ENCODE measurements around the gene LHFPL3.
"Not testable (repeated sequence)": the region's sequence is repeated elsewhere in the genome, so short reads cannot be mapped to it uniquely, and the experiment has no call there.

LHFPL3 gene

GRCh38 chr7:104584620-104585019, 256.2 kb downstream of the LHFPL3 start:
- DNase-seq (ENCODE audit: low read depth in 1 of 2, low spot score in 1 of 2): no peak

- DNase-seq (ENCODE audit: low read depth in 1 of 2, low spot score in 1 of 2): not testable (repeated sequence)
These were observed 267.2 kb downstream of the LHFPL3 start for GRCh38 chr7:104595591-104595990.

DNA sequence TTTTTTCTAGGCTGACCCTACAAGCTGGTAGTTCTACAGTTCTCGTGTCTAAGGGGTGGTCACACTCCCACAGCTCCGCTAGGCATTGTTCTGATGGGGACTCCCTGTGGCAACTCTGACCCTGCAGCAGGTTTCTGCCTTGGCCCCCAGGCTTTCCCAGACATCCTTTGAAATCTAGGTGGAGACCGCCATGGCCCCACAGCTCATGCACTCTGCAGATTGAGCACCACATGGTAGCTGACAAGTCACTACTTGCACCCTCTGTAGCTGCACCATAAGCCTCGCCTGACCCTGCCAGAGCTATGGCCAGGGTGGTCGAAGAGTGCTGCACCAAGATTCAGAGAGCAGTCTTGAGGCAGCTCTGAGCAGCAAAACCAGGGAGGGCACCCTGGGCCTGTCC, 275.6 kb downstream of the LHFPL3 start:
- DNase-seq (ENCODE audit: low read depth in 1 of 2, low spot score in 1 of 2): no peak

DNA sequence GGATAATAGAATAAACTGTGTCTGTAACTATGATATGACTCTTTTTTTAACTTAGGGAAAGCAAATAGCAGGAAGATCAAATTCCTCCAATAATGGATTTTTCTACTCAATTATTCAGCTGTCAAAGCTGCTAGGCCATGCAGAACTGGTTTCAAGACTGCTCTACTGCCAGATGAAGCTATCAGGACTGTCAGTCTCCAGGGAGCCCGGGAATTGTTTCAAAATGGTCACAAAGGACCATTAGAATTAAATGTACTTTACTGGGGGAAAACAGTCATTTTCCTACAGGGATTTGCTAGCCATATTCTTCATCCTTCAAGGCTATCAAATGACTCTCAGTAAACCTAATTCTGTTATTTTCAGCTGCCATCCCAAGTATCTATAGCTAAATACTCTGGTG, 276.3 kb downstream of the LHFPL3 start:
- no peak for DNase-seq (ENCODE audit: low read depth in 1 of 2, low spot score in 1 of 2)

DNA sequence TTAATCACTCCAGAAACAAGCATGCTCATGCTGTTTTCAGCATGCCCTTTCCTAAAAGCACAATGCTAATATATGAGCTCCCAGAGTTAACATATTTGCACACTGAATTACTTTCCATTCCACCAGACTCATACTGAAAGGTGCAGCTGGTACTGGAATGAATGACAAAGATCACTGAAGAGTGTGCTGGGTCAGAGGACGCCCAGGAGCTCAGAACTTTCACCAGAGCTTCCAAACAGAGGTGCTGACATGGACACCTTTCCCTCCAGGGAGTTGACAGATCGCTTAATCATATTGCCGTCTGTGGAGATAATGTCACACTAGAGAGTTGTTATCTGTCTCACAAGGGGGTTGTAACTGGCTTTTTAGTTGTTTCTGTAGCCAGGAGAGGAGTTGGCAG, 292.9 kb downstream of the LHFPL3 start:
- no peak for DNase-seq (ENCODE audit: low read depth in 1 of 2, low spot score in 1 of 2)

GRCh38 chr7:104625956-104626355, 297.6 kb downstream of the LHFPL3 start:
- no peak for DNase-seq (ENCODE audit: low read depth in 1 of 2, low spot score in 1 of 2)

DNA sequence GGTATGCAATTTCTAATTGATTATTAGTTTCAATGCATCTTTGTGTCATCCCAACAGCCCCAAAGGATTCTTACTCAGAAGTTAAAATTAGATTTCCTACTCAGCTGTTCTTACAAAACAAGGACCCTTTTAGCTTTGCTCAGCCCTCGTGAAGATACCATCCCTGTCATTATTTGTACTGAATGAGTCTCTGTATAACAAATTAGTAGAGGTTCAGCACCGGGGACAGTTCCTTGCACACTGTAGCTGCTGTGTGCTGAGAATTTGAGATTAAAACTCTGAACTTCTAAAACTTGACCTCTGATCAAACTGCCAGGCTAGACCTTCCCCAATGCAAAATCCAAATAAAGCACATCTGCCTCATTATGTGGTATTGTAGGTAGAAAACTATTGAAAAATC, 299.1 kb downstream of the LHFPL3 start:
- DNase-seq (ENCODE audit: low read depth in 1 of 2, low spot score in 1 of 2): no peak

GRCh38 chr7:104628017-104628416, 299.6 kb downstream of the LHFPL3 start:
- DNase-seq (ENCODE audit: low read depth in 1 of 2, low spot score in 1 of 2): no peak

DNA sequence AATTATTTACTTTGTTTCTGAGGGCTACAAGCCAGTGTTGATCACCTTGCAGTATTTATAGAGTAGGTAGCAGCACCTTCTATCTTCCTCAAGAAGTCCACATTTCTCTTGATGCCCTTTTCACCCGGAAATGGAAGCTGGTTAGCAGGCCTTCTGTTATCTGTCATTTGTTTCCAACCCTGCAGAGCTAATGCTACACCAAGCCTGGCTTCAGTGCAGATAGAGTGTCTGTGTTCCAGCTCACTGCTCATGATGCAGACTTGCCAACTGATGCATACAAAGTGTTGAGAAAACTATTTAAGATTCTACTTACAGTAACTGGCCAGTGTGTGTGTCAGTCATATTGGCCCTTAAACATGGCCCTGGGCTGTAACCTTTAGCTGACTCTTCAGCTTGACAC, 301.0 kb downstream of the LHFPL3 start:
- DNase-seq (ENCODE audit: low read depth in 1 of 2, low spot score in 1 of 2): no peak

DNA sequence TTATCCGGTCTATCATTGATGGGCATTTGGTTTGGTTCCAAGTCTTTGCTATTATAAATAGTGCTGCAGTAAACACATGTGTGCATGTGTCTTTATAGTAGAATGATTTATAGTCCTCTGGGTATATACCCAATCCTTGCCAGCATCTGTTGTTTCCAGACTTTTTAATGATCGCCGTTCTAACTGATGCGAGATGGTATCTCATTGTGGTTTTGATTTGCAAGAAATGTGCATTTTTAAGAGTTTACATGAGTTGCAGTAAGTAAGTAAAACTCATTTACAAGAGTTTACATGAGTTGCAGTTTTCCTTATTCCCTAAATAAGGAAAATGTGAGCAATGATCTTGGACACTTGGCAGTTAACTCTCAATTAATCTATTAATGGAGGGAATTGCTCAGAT, 312.1 kb downstream of the LHFPL3 start:
- DNase-seq (ENCODE audit: low read depth in 1 of 2, low spot score in 1 of 2): no peak

DNA sequence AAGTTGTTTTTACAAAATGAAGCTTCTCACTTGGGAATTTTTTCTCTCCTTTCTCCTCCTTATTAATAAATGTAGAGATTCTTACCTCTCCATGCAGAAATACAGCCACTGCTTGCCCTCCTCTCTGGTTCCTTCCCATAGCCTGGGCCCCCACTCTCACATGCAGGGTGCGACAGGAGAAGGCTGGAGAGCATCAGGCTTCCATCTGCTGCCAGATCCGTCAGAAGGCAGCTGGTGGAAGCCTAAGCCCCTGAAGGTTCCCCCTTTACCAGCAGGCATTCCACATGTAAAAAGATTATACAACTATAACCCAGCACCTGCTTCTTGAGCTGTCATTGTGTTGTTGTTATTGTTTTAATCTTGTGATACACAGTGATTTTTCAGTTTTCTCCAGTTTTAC, 314.2 kb downstream of the LHFPL3 start:
- DNase-seq (ENCODE audit: low read depth in 1 of 2, low spot score in 1 of 2): no peak

DNA sequence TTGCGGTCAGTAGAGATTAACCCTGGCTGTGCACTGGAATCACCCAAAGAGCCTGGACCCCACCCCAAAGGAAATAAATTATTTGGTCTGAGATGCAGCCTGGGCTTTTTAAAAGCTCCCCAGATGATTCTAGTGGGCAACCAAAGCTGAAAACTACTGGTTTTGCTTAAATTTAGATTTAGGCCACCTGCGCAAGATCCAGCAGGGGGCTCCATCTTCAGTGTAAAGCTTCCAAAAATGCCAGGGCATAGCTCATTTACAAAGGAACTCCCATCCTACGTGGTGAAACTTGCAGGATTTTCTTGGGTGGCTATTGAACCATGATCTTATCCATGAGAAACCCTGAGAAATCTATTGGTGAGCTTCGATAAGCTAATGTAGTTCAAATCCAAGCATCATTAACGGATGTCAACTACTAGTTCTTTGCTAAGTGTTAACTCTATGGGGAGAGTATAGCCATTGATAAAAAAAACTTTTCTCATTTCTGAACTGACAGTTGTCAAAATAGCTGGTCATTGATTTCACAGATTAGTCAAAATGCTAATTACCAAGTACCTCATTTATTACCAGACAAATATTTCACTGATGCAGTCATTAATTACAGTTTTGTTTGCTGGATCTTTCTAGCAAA, 315.3 kb downstream of the LHFPL3 start:
- no peak for DNase-seq (ENCODE audit: low read depth in 1 of 2, low spot score in 1 of 2)

DNA sequence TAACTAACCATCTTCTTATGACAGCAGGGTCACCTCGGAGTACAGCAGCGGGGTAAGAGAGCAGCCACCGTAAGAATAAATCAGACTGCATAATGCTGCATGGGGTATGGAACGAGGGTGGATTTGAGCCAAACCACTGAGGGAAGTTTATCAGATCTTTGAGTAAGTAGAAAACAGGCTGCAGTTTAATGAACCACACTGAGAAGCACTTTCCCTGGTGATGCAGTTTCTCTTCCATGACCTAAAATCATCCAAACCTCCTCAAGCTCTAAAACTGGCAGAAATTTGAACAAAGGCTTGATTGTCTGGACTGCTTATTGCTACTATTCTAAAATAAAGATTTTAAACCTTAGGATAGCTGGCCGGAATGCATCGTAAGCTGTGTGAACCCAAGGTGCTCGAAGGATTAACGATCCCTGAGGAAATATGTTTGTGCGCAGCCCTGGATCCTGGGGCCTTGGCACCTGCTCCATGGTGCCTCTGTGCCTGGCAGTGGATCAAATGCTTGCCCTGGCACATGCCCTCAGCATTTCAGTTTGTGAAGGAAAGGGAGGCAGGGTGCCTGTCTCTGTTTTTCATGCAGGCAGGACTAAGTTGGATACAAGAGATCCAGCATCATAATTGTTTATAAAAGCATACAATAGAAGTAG, 322.7 kb downstream of the LHFPL3 start:
- DNase-seq (ENCODE audit: low read depth in 1 of 2, low spot score in 1 of 2): no peak

DNA sequence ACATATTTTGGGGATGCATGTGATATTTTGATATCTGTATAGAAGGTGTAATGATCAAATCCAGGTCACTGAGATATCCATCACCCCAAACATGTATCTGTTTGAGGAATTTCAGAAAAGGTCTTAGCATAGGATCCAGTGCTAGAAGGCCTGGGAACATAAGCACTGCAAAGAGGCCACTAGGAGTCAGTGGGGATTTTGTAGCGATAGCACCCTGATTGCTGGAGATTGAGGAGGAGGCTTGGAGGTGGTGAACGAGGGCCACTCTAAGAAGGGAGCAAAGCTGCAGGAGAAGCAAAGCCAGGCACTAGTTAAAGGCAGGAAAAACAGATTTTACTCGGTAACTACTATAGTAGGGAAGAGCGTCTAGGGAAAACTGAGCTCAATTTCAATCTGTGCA, 324.0 kb downstream of the LHFPL3 start:
- no peak for DNase-seq (ENCODE audit: low read depth in 1 of 2, low spot score in 1 of 2)

DNA sequence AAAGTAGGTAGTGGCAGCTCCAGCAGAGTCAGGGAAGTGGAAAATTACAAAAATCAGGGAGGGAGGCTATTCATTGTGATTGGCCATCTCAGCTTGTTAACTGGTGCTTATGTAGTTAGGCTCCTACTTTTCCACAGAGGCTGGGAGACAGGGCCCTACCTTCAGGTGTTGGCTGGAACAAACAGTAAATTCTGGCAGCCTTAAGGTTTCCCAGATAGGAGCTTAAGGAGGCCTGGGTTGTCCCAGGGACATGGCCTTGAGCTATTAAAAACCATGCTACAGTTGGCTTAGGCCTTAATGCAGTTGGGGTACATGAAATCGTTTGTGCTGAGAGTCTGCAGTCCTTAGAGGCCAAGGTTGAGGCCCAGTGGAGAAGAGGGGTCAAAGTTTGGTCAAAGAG, 324.5 kb downstream of the LHFPL3 start:
- no peak for DNase-seq (ENCODE audit: low read depth in 1 of 2, low spot score in 1 of 2)

DNA sequence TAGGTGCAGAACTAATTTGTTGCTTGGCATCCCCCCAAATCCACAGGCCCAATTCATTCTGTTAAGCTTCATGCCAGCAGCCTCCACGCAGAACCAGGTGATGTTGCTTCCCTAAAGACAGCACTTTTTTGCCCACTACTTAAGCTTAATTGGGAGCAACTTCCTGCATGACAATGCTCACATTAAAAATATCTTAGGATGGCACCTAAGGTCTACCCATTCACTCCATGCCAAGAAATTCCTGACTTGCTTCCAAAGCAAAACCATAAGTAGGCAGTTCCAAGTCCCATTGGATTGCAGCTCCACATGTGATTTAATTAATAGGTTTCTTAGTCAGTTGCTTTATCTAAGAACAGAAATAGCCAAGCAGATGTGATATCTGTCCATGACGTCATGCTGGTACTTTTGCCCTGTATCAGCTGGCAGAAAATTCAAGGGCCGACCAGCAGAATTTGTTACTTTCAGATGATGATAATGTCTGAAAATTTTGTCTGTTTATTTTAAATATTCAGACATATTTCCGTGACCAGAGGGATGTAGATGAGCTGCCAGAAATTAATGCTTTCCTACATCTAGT, 325.5 kb downstream of the LHFPL3 start:
- DNase-seq (ENCODE audit: low read depth in 1 of 2, low spot score in 1 of 2): no peak

- no peak for DNase-seq (ENCODE audit: low read depth in 1 of 2, low spot score in 1 of 2)
These were observed 327.2 kb downstream of the LHFPL3 start for GRCh38 chr7:104655592-104655991.

GRCh38 chr7:104656467-104656866, 328.1 kb downstream of the LHFPL3 start:
- no peak for DNase-seq (ENCODE audit: low read depth in 1 of 2, low spot score in 1 of 2)

GRCh38 chr7:104657134-104657533, 328.7 kb downstream of the LHFPL3 start:
- no peak for DNase-seq (ENCODE audit: low read depth in 1 of 2, low spot score in 1 of 2)

GRCh38 chr7:104661575-104661974, 333.2 kb downstream of the LHFPL3 start:
- DNase-seq (ENCODE audit: low read depth in 1 of 2, low spot score in 1 of 2): no peak

- no peak for DNase-seq (ENCODE audit: low read depth in 1 of 2, low spot score in 1 of 2)
These were observed 336.2 kb downstream of the LHFPL3 start for GRCh38 chr7:104664648-104665047.

DNA sequence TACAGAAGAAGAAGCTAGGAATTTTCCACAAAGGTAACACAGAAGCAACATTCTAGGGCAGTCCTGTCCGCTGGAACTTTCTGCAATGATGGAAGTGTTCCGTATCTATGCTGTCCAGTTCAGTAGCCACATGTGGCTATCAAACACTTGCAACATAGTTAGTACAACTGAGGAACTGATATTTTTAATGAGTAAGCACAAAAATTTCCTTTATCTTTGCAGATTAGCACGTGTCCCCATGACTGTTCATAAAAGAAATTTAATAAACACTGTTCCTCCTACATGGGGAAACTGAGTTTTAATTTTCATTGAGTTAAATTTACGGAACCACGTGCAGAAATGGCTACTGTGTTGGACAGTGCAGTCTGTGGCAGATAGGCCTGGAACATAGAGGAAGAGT, 349.2 kb downstream of the LHFPL3 start:
- no peak for DNase-seq (ENCODE audit: low read depth in 1 of 2, low spot score in 1 of 2)

- DNase-seq (ENCODE audit: low read depth in 1 of 2, low spot score in 1 of 2): no peak
These were observed 350.7 kb downstream of the LHFPL3 start for GRCh38 chr7:104679085-104679484.
